GM23338 (cell line): ENCODE data around the gene DEPDC5. TPM values are rescaled to one million over a fixed set of nuclear protein-coding genes. Genes with fewer than 3 reads are reported as not detected.
A peak's percentile ranks its signal among the peaks of the same experiment; 100 is the strongest.

Experiments used
- ATAC-seq: fragments of 200-7000 bp; cut with Tn5 transposase; 3 replicates; pipeline ENCODE4 v1.9.1; 2020
- DNase-seq: peaks from one replicate; pipeline ENCODE4 v3.0.0-alpha.2; 2015; ENCODE audit warnings: low spot score
- H2AFZ ChIP-seq: fragments of 200-600 bp; sonication (generic); 2 replicates; pipeline ENCODE4 v1.8.0; 2016; ENCODE audit warnings: antibody characterized with exemption, mild to moderate bottlenecking, moderate library complexity
- H3F3A ChIP-seq: fragments of 200-600 bp; sonication (generic); replicated peaks from 2 replicates; pipeline ENCODE4 v1.8.0; 2017; ENCODE audit warnings: antibody characterized with exemption, mixed run types, low read depth
- H3K27ac ChIP-seq: fragments of 200-600 bp; sonication (generic); 2 replicates; pipeline ENCODE4 v1.6.1; 2016; ENCODE audit warnings: low read depth
- H3K27me3 ChIP-seq: fragments of 200-600 bp; sonication (generic); 2 replicates; pipeline ENCODE4 v1.8.0; 2016; ENCODE audit warnings: mild to moderate bottlenecking, mixed run types, moderate library complexity; ENCODE audit not compliant: insufficient read depth
- H3K36me3 ChIP-seq: fragments of 200-600 bp; sonication (generic); 2 replicates; pipeline ENCODE4 v1.8.0; 2016; ENCODE audit warnings: mild to moderate bottlenecking; ENCODE audit not compliant: insufficient read depth
- H3K4me1 ChIP-seq: fragments of 200-600 bp; sonication (generic); 2 replicates; pipeline ENCODE4 v1.8.0; 2016; ENCODE audit warnings: mild to moderate bottlenecking, moderate library complexity; ENCODE audit not compliant: insufficient read depth
- H3K4me2 ChIP-seq: fragments of 200-600 bp; sonication (generic); 2 replicates; pipeline ENCODE4 v1.7.1; 2017; ENCODE audit warnings: mixed run types
- H3K4me3 ChIP-seq: fragments of 200-600 bp; sonication (generic); 2 replicates; pipeline ENCODE4 v1.6.1; 2016; ENCODE audit warnings: mixed run types
- H3K79me2 ChIP-seq: fragments of 200-600 bp; sonication (generic); replicated peaks from 2 replicates; pipeline ENCODE4 v1.8.0; 2017; ENCODE audit warnings: mild to moderate bottlenecking; ENCODE audit not compliant: insufficient read depth
- H3K9me2 ChIP-seq: fragments of 200-600 bp; sonication (generic); 2 replicates; pipeline ENCODE4 v1.8.0; 2017; ENCODE audit not compliant: insufficient read depth
- H4K20me1 ChIP-seq: fragments of 200-600 bp; sonication (generic); replicated peaks from 2 replicates; pipeline ENCODE4 v1.8.0; 2017; ENCODE audit warnings: mild to moderate bottlenecking; ENCODE audit not compliant: insufficient read depth
- H3K27ac Mint-ChIP-seq: 2 replicates; pipeline ENCODE4 v1.8.0; 2020; ENCODE audit warnings: inconsistent platforms, mild to moderate bottlenecking, moderate library complexity, mixed read lengths
- H3K27me3 Mint-ChIP-seq: 3 replicates; pipeline ENCODE4 v1.8.0; 2022; ENCODE audit warnings: low read depth, mild to moderate bottlenecking, moderate library complexity, mixed read lengths, inconsistent platforms; ENCODE audit not compliant: insufficient read depth, poor library complexity
- H3K36me3 Mint-ChIP-seq: 3 replicates; pipeline ENCODE4 v1.8.0; 2021; ENCODE audit warnings: low read depth, mild to moderate bottlenecking, inconsistent platforms, moderate library complexity, mixed read lengths
- H3K4me1 Mint-ChIP-seq: 3 replicates; pipeline ENCODE4 v1.8.0; 2020; ENCODE audit warnings: mild to moderate bottlenecking, inconsistent platforms, mixed read lengths
- H3K4me3 Mint-ChIP-seq: 3 replicates; pipeline ENCODE4 v1.8.0; 2021; ENCODE audit warnings: moderate library complexity, mild to moderate bottlenecking, inconsistent platforms, mixed read lengths
- H3K9me3 Mint-ChIP-seq: 3 replicates; pipeline ENCODE4 v1.8.0; 2020; ENCODE audit warnings: moderate library complexity, mild to moderate bottlenecking, inconsistent platforms, mixed read lengths
- EZH2phosphoT487 ChIP-seq: fragments of 200-600 bp; sonication (generic); IDR thresholded peaks from one replicate; pipeline ENCODE4 v1.8.1; 2018; ENCODE audit warnings: antibody characterized with exemption; ENCODE audit not compliant: unreplicated experiment
- NANOG ChIP-seq: IDR thresholded peaks from 2 replicates; pipeline ENCODE4 v1.6.1; 2016; ENCODE audit warnings: antibody characterized with exemption, borderline replicate concordance
- POLR2AphosphoS5 ChIP-seq: IDR thresholded peaks from 2 replicates; pipeline ENCODE4 v1.6.1; 2016; ENCODE audit warnings: antibody characterized with exemption, low read depth
- STAT1 ChIP-seq: IDR thresholded peaks from one replicate; pipeline ENCODE4 v1.6.1; 2016; ENCODE audit warnings: antibody characterized with exemption; ENCODE audit not compliant: unreplicated experiment
- ZNF114 ChIP-seq: fragments of 250-450 bp; sonication (Bioruptor Pico); IDR thresholded peaks from 2 replicates; pipeline ENCODE4 v1.5.0; 2020; ENCODE audit warnings: mild to moderate bottlenecking, moderate library complexity
- ZNF331 ChIP-seq: fragments of 250-450 bp; sonication (Bioruptor Pico); IDR thresholded peaks from 2 replicates; pipeline ENCODE4 v1.5.0; 2020; ENCODE audit warnings: low read depth, mild to moderate bottlenecking, moderate library complexity
- polyA plus RNA-seq: library from polyadenylated mRNA; unstranded; fragments of >200 nt; fragmentation: Nextera tagmentation; extraction: Ambion mirVana; gene quantifications from 2 replicates; pipeline ENCODE4 v1.2.1, GENCODE V29; 2016
- total RNA-seq: library from RNA; depleted of rRNA; stranded (reverse); fragments of >200 nt; shearing (Covaris generic); gene quantifications from 2 replicates; pipeline ENCODE4 v1.2.3, GENCODE V29; 2014
- TF ChIP-seq, protein P1 (sequence below): IDR thresholded peaks from one replicate; pipeline ENCODE4 v1.6.1; 2018; ENCODE audit warnings: antibody characterized with exemption; ENCODE audit not compliant: unreplicated experiment
- TF ChIP-seq, protein P2 (sequence below), 2 experiments: fragments of 200-600 bp in 1 of 2; sonication (generic) in 1 of 2; conservative IDR thresholded peaks; 2 replicates each; pipeline versions ENCODE4 v1.5.1 to v1.6.1; 2016 to 2017; ENCODE audit warnings: antibody characterized with exemption in 2 of 2, low read depth in 2 of 2, mild to moderate bottlenecking in 2 of 2, moderate library complexity in 1 of 2

Gene DEPDC5
- total and polyA plus RNA-seq, 2 experiments from 2014 or later, result 18.7 to 19.7 TPM

DNA sequence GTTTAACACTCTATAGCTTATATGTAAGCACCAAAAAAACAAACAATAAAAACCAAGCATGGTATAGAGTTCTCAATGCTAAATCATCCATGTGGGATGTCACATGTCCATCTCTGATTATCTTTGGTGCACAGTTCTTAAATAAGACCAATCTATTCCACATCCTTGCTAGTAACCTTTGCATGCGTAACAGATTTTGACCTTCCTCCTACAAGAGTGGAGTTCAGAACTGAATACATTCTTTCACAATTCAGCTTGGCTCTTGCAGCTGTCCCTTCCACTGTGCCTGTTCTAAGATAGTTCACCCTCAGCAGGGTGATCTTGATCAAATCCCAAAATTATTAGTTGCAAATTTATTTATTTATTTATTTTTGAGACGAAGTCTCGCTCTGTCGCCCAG, 25.0 kb upstream of the DEPDC5 start:
- Histone ChIP-seq H3K27me3 (no peaks in the 10 kb centered on the region), H3K4me2 (no peak overlapping the region), H3K27ac (no peak overlapping the region), H3F3A (no peaks in the 10 kb centered on the region; the same call in 1 of the 2 replicates), H3K36me3 (peaks cover 12% of the 10 kb centered on the region), H3K4me1 (no peaks in the 10 kb centered on the region), H3K9me2 (no peaks in the 10 kb centered on the region), H4K20me1 (peaks cover 15% of the 10 kb centered on the region), H3K4me3 (no peak overlapping the region), H2AFZ (no peak overlapping the region), H3K79me2 (peaks cover 65% of the 10 kb centered on the region)
- no peaks in the 10 kb centered on the region for H3K9me3 Mint-ChIP-seq
- peaks cover 2% of the 10 kb centered on the region for H3K27me3 Mint-ChIP-seq
- no peak for ATAC-seq
- no peak overlapping the region for H3K27ac Mint-ChIP-seq
- H3K36me3 Mint-ChIP-seq, result peaks cover 24% of the 10 kb centered on the region
- TF ChIP-seq EZH2phosphoT487 (no peak), NANOG (no peak), POLR2AphosphoS5 (no peak), ZNF114 (CRISPR knock-in tag) (no peak), ZNF331 (CRISPR knock-in tag) (no peak), STAT1 (no peak)
- DNase-seq, result no peak
- no peak overlapping the region for H3K4me3 Mint-ChIP-seq
- H3K4me1 Mint-ChIP-seq, result no peaks in the 10 kb centered on the region

DNA sequence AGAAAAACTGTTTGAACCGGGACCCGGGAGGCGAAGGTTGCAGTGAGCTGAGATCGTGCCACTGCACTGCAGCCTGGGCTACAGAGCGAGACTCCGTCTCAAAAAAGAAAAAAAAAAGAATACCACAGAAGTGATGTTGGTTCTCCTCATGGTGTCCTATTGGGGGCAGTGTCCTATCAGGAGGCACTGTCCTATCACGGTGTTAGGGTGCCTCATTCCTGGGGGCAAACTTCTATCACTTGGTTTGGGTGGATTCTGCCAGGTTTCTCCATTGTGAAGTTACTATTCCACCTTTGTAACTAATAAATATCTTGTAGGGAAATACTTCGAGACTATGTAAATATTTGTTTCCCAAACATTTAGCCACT, 23.5 kb upstream of the DEPDC5 start:
- no peaks in the 10 kb centered on the region for H3K9me3 Mint-ChIP-seq
- H3K9me2 ChIP-seq, result no peaks in the 10 kb centered on the region
- H2AFZ ChIP-seq, result no peak overlapping the region
- H4K20me1 ChIP-seq, result peaks cover 30% of the 10 kb centered on the region
- no peaks in the 10 kb centered on the region; the same call in 1 of the 2 replicates for H3K36me3 ChIP-seq
- H3K36me3 Mint-ChIP-seq, result peaks cover 17% of the 10 kb centered on the region
- no peaks in the 10 kb centered on the region for H3K27me3 Mint-ChIP-seq
- H3K27ac Mint-ChIP-seq, result no peak overlapping the region
- no peaks in the 10 kb centered on the region for H3K4me1 ChIP-seq
- TF ChIP-seq, protein P1, sequence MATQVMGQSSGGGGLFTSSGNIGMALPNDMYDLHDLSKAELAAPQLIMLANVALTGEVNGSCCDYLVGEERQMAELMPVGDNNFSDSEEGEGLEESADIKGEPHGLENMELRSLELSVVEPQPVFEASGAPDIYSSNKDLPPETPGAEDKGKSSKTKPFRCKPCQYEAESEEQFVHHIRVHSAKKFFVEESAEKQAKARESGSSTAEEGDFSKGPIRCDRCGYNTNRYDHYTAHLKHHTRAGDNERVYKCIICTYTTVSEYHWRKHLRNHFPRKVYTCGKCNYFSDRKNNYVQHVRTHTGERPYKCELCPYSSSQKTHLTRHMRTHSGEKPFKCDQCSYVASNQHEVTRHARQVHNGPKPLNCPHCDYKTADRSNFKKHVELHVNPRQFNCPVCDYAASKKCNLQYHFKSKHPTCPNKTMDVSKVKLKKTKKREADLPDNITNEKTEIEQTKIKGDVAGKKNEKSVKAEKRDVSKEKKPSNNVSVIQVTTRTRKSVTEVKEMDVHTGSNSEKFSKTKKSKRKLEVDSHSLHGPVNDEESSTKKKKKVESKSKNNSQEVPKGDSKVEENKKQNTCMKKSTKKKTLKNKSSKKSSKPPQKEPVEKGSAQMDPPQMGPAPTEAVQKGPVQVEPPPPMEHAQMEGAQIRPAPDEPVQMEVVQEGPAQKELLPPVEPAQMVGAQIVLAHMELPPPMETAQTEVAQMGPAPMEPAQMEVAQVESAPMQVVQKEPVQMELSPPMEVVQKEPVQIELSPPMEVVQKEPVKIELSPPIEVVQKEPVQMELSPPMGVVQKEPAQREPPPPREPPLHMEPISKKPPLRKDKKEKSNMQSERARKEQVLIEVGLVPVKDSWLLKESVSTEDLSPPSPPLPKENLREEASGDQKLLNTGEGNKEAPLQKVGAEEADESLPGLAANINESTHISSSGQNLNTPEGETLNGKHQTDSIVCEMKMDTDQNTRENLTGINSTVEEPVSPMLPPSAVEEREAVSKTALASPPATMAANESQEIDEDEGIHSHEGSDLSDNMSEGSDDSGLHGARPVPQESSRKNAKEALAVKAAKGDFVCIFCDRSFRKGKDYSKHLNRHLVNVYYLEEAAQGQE, result no peak
- TF ChIP-seq, protein P2, sequence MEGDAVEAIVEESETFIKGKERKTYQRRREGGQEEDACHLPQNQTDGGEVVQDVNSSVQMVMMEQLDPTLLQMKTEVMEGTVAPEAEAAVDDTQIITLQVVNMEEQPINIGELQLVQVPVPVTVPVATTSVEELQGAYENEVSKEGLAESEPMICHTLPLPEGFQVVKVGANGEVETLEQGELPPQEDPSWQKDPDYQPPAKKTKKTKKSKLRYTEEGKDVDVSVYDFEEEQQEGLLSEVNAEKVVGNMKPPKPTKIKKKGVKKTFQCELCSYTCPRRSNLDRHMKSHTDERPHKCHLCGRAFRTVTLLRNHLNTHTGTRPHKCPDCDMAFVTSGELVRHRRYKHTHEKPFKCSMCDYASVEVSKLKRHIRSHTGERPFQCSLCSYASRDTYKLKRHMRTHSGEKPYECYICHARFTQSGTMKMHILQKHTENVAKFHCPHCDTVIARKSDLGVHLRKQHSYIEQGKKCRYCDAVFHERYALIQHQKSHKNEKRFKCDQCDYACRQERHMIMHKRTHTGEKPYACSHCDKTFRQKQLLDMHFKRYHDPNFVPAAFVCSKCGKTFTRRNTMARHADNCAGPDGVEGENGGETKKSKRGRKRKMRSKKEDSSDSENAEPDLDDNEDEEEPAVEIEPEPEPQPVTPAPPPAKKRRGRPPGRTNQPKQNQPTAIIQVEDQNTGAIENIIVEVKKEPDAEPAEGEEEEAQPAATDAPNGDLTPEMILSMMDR (conservative IDR thresholded peaks at IDR 0.05; ENCODE audit: low read depth in 2 of 2), result peak; percentile 53 to 68
- peak; percentile 93 for ATAC-seq
- no peaks in the 10 kb centered on the region for H3K4me1 Mint-ChIP-seq
- no peak overlapping the region for H3K27ac ChIP-seq
- H3K79me2 ChIP-seq, result peaks cover 80% of the 10 kb centered on the region
- no peaks in the 10 kb centered on the region; the same call in 1 of the 2 replicates for H3F3A ChIP-seq
- peak; percentile 52 for DNase-seq
- H3K27me3 ChIP-seq, result no peaks in the 10 kb centered on the region
- no peak overlapping the region for H3K4me3 ChIP-seq
- no peak overlapping the region for H3K4me2 ChIP-seq
- H3K4me3 Mint-ChIP-seq, result no peak overlapping the region
